GM18867 (cell line): Measurements from ENCODE around the gene VIL1.

ENCODE experiments used
- ATAC-seq: cut with Tn5 transposase; IDR thresholded peaks from one replicate; pipeline ENCODE4 v1.9.1; 2021; ENCODE audit warnings: mild to moderate bottlenecking, moderate library complexity; ENCODE audit not compliant: unreplicated experiment

VIL1 gene

DNA sequence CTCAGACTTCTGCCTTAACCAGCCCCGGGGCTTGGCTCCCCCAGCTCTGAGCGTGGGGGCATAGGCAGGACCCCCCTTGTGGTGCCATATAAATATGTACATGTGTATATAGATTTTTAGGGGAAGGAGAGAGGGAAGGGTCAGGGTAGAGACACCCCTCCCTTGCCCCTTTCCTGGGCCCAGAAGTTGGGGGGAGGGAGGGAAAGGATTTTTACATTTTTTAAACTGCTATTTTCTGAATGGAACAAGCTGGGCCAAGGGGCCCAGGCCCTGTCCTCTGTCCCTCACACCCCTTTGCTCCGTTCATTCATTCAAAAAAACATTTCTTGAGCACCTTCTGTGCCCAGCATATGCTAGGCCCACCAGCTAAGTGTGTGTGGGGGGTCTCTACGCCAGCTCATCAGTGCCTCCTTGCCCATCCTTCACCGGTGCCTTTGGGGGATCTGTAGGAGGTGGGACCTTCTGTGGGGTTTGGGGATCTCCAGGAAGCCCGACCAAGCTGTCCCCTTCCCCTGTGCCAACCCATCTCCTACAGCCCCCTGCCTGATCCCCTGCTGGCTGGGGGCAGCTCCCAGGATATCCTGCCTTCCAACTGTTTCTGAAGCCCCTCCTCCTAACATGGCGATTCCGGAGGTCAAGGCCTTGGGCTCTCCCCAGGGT, 13.7 kb upstream of the VIL1 start:
- no peak for ATAC-seq

DNA sequence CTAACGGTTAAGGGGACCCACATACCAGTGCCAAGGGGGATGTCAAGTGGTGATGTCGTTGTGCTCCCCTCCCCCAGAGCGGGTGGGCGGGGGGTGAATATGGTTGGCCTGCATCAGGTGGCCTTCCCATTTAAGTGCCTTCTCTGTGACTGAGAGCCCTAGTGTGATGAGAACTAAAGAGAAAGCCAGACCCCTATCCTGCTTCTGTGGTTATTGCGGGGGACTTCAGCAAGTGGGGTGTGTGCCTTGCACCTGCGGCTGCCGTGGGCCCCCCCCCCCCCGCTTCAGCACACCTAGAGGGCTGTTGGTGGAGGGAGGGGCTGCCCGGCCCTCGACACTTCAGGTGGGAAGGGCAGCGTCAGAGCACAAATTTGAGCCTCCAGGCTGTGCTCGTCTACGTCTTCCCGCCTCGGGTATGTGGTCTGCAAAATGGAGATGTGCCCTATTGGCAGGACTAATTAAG, 13.1 kb upstream of the VIL1 start:
- no peak for ATAC-seq

DNA sequence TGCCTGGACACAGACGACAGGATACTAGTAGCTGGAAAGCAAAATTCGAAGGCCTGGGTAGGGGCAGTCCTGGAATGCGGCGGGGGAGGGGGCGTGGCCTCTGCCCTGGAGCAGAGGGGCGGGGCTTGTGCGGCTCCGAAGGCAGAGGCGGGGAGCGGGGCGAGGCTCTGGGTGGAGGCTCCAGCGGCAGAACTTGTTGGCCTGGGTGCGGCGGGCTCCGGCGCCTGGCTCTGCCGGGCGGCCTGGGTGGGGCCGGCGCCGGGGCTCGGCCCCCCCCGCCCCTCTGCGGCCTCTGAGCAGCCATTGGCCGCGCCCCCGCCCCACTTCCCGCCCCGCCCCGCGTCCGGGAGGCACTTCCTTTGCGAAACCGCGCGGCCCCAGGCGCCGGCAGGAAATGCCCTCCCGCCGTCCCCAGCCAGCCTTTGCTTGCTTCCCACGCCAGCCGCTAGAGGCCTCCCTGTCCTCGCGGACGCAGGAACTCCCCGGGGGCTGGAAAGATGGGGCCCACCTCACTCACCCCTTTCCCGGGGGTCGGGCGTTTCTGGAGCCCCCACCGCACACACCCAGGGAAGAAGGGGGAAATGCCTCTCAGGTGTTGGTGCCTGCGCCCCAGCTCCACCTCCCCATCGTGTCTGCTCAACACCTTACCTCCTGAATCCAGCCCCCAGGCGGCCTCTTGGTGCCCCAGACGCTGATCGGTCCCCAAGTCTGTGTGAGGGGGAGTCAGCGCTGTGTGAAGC, 12.5 kb upstream of the VIL1 start:
- ATAC-seq = peak; percentile 80

DNA sequence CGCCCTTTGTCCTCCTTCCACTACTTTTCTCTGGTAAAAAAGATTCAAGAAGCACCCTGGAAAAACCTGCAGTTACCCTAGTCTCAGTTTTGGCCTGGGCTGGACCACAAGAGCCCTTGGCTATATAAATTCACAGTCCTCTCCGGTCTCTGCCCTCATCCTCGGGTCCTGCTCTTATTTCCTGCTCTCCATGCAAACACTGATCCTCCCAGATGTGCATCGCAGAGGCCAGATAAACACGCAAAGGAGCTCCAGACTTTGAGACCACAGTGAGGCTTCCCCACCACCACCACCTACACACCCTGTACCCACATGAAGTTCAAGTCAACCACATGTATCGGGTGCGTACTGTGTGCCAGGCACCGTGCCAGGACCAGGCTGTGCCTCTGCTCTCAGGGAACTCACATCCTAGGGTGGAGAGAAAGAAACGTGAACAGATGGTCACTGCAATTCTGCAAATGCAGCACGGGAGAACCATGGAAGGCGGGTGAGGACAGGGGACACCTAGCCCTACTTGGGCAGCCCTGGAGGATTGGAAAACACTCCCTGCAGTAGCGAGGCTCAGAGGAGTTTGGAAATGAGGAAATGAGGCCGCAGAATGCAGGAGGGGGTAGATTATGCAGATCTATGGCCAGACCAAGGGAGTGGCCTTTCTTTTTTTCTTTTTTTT, 11.8 kb upstream of the VIL1 start:
- peak; percentile 6 for ATAC-seq

DNA sequence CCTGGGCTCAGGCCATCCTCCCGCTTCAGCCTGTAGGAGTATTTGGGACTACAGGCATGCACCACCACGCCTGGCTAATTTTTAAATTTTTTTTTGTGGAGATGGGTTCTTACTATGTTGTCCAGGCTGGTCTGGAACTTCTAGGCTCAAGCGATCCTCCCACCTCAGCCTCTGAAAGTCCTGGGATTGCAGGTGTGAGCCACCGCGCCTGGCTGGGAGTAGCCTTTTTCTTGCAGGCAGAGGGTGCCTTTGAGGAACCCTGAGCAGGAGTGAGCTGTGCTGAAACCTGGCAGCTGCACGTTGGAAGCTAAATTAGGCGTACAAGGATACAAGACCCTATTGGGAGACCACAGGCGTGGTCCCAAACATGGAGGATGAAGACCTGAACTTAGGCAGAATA, 11.2 kb upstream of the VIL1 start:
- ATAC-seq = no peak

DNA sequence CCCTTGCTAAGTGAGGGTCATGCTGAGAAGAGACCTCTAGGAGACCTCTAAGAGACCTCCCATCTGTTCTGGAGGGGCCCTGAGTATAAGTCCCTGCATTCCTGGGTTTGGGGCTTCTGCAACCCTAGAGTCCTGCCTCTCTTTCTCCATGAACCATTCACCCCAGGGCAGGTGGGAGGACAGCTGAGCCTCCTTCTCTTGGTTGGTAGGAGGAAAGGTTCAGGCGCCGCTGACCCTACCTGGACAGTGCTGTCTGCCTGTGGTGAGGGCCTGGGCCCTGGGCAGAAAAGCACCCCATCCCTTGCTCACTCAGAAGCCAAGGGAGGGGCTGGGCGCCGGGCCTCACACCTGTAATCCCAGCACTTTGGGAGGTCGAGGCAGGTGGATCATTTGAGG, 604 bp upstream of the VIL1 start:
- no peak for ATAC-seq

DNA sequence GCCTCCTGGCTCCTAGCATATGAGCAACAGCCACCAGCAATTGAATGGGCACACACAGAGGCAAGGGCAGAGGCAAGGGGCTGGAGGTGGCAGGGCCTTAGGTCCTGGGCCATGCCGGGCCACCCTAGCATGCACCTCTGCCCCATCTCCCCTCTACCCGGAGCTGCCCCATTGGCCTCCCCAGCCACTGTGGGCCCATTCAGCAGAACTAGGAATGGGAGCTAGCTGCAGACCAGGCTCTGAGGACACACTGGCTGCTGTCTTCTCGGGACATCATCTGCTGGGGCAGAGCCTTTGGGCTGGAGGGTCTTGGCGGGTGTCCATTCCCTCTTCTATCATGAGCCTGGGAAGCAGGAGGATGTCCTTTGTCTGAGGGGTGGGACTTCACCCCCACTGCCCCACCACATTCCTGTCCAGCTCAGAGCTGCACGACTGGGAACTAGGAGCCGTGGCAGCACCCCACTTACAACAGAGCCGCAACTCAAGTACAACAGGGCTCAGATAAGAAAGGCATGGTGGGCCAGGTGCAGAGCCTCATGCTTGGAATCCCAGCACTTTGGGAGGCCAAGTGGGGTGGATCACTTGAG, 800 bp downstream of the VIL1 start:
- ATAC-seq = no peak

DNA sequence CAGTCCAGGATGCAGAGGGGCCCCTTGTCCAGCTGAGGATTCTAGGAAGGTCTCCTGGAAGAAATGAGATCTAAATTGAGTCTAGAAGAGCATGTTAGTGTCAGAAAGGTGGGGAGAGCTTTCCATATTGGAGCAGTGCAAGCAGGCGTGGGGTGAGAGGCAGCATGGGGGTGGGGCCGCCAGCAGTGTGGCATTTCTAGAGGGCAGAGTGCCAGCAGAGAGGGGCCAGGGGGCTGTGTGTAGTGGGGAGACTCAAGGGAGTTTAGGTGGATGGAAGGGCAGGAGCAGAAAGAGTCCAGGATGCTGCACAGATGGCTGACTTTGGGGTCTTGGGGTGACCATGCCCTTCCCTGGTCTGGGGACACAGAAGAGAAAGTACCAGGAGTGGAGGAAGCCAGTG, 2.1 kb downstream of the VIL1 start:
- ATAC-seq = no peak

DNA sequence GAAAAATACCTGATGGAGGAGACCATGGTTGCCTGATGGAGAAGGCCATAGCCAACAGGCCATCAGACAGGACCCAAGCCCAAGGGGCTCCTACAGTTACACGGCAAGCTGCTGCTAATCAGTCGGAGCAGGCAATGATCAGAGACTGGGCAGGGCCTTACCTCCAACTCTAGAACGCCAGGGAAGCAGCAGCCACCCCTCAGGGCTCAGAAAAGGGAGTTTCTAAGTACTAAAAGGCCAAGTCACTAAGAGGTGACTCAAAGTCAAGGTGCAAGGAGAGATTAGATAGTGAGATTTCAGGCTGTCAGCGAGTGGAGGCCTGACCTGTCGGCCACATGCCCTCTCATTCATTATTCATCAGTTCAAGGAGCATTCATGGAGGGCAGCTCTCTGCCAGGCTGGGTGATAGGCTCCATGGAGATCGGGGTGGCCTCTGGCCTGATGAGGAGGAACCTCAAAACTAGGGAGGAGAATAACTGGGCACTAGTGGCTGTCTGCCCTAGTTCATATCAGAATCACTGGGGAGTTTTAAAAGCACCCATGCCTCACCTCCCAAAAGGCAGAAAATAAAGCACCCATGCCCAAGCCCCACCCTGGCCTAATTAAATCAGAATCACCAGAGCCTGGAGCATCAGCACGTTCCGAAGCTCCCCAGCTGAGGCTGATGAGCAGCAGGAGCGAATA, 3.6 kb downstream of the VIL1 start:
- ATAC-seq = no peak

DNA sequence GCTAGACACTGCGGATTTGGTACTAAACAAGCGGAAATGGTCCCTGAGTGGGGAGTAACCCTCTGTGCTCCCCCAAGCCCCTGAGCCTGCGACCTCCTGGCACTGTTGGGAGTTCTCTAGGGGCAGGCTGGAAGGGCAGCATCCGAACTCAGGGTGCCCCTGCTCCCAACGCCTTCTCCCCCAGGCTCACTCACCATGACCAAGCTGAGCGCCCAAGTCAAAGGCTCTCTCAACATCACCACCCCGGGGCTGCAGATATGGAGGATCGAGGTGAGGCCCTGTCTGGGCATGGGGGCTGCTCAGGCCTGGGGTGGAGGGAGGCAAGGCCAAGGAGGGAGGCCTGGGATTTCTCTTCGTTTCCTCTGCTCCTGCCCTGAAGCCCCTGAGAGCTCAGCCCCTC, 4.7 kb downstream of the VIL1 start:
- no peak for ATAC-seq

DNA sequence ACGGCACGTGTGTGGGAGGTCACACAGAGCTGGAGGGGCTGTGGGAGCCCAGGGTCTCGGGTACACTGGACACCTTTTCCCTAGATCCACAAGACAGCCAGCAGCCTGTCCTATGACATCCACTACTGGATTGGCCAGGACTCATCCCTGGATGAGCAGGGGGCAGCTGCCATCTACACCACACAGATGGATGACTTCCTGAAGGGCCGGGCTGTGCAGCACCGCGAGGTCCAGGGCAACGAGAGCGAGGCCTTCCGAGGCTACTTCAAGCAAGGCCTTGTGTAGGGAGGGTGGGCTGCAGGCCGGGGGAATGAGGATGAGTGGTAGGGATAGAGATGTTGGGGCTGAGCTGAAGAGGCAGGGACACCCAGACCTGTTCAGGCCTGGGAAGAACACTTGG, 6.6 kb downstream of the VIL1 start:
- ATAC-seq = no peak

DNA sequence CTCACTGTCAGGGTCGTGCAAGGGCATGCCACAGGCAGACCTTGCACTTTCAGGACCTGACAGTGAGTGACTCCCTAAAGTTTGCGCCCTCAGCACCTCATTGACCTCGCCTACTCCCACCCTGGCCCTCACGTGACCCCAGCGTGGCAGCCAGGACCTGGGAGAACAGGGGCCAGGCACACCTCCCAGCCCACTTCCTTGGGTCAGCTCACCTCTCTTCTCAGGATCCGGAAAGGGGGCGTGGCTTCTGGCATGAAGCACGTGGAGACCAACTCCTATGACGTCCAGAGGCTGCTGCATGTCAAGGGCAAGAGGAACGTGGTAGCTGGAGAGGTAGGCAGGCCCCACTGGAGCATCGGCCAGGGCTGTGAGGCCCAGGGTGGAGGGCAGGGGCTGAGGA, 8.8 kb downstream of the VIL1 start:
- ATAC-seq = no peak

DNA sequence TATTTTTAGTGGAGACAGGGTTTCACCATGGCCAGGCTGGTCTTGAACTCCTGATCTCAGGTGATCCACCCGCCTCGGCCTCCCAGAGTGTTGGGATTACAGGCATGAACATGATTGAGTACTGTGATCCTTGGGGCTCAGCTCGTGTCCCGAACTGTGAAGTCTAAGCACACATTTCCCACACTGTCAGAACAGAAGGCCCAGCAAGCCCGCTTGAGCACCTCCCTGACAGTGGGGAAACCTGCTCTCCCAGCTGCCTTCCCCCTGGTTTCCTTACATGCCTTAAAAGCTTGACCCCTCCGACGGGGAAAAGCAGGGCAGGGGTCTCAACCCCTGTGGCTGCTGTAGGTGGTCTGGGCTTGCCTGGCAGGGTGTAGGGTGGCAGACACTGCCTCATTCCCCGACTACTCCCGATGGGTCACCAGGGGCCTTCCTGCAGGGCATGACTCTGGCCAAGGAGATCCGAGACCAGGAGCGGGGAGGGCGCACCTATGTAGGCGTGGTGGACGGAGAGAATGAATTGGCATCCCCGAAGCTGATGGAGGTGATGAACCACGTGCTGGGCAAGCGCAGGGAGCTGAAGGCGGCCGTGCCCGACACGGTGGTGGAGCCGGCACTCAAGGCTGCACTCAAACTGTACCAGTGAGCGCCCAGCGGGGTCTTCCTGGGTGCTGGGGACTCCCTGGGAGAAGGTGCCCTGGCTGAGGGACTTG, 10.1 kb downstream of the VIL1 start:
- no peak for ATAC-seq

DNA sequence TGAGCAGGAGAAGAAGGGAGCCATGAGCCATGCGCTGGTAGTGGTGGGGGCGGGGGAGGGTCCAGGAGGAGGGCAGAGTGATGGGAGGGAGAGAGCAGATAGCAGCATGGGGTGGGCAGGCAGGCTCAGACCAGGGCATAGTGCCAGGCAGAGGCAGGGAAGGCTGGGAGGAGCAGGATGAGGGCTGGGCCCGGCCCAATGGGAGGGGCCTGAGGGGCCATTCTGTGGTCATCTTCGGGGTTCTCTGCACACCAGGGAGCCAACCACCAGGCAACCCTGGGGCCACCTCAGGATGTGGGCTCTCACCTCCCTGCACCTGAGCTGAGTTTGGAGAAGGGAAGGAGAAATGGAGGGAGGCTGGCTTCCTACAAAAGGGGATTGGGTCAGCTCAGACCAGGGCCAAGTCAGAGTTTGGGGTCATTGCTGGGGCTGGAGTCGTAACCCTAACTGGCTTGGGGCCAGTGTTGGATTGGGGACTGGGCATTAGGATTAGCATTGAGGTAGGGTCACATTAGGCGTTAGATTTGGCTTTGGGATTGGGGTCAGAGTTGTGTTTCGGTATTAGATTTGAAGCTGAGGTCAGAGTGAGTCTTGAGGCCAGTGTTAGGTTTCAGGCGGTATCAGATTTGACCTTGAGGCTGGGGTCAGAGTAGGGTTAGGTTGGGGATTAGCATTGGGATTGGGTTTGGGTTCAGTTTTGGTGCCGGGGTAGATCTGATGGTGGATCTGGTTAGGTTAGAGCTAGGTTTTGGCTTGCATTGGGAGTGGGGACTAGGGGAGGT, 11.2 kb downstream of the VIL1 start:
- ATAC-seq = no peak

DNA sequence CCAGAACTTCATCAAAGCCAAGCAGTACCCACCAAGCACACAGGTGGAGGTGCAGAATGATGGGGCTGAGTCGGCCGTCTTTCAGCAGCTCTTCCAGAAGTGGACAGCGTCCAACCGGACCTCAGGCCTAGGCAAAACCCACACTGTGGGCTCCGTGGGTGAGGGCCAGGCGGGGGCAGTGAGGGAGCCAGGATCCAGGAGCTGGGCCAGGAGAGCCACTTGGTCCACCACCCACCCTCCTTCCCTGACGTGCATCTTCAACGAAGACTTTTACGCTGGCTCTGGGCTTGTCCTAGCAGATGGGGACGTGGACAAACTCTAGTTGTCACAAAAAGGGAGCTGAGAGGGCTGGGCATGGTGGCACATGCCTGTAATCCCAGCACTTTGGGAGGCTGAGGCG, 11.8 kb downstream of the VIL1 start:
- no peak for ATAC-seq

DNA sequence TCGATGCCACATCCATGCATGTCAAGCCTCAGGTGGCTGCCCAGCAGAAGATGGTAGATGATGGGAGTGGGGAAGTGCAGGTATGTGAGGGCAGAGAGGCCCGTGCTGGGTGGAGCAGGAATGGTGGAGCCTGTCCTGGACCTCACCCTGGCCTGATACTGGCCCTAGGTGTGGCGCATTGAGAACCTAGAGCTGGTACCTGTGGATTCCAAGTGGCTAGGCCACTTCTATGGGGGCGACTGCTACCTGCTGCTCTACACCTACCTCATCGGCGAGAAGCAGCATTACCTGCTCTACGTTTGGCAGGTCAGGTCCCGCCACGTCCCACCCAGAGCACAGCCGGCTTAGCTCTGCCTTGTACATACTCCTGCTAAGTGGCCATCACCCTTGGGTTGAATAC, 13.0 kb downstream of the VIL1 start:
- no peak for ATAC-seq

DNA sequence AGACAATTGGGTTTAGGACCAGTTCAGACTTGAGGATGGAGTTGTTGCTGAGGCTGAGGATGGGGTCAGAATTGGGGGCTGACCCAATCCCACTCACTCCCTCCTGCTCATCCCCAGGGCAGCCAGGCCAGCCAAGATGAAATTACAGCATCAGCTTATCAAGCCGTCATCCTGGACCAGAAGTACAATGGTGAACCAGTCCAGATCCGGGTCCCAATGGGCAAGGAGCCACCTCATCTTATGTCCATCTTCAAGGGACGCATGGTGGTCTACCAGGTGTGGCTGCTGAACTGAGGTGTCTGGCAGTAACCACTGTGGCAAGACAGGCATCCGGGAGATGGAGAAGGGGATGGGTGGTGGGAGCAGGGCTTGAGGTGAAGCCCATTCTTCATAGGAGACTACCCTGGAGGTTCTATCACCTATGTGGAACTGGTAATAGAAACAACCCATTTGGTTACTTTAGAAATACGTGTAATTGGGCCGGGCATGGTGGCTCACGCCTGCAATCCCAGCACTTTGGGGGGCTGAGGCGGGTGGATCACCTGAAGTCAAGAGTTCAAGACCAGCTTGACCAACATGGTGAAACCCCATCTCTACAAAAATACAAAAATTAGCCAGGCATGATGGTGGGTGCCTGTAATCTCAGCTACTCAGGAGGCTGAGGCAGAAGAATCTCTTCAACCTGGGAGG, 13.9 kb downstream of the VIL1 start:
- ATAC-seq = no peak

DNA sequence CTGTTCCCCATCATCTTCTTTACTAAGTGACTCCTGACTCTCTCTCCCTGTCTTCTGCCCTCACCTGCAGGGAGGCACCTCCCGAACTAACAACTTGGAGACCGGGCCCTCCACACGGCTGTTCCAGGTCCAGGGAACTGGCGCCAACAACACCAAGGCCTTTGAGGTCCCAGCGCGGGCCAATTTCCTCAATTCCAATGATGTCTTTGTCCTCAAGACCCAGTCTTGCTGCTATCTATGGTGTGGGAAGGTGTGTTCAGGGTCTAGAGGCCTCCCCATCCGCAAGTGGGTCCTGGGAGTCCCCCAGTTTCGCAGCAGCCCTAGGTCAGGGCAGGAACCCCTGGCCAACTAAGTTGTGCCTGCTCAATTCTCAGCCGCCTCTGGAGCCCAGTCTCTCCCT, 15.5 kb downstream of the VIL1 start:
- no peak for ATAC-seq
